ENCODE results near the gene FOXD4L6.
"Not testable (repeated sequence)": the region's sequence is repeated elsewhere in the genome, so short reads cannot be mapped to it uniquely, and the experiment has no call there.

The FOXD4L6 gene

GRCh38 chr9:41128581-41128980 lies at the start of gene FOXD4L6:
Gene FOXD4L6 (minus strand): TSS chr9:41128681. CDS start chr9:41128383, 298 bp downstream.
- not testable (repeated sequence) for DNase-seq

- not testable (repeated sequence) for DNase-seq
These were observed 46.5 kb upstream of the FOXD4L6 start for GRCh38 chr9:41174994-41175393.

GRCh38 chr9:41150116-41150515 lies 21.6 kb upstream of the FOXD4L6 start:
- DNase-seq: not testable (repeated sequence)

GRCh38 chr9:41141878-41142277 lies 13.4 kb upstream of the FOXD4L6 start:
- not testable (repeated sequence) for DNase-seq

GRCh38 chr9:41126746-41127446 lies 1.6 kb downstream of the FOXD4L6 start:
- DNase-seq: not testable (repeated sequence)

- not testable (repeated sequence) for DNase-seq
These were observed 2.5 kb downstream of the FOXD4L6 start for GRCh38 chr9:41125936-41126335.

- DNase-seq: not testable (repeated sequence)
These were observed 3.3 kb downstream of the FOXD4L6 start for GRCh38 chr9:41125109-41125658.

- DNase-seq: not testable (repeated sequence)
These were observed 4.0 kb downstream of the FOXD4L6 start for GRCh38 chr9:41124250-41125108.

GRCh38 chr9:41123812-41124211 lies 4.7 kb downstream of the FOXD4L6 start:
- DNase-seq: not testable (repeated sequence)

- DNase-seq: not testable (repeated sequence)
These were observed 5.1 kb downstream of the FOXD4L6 start for GRCh38 chr9:41123396-41123795.

GRCh38 chr9:41120696-41121095 lies 7.8 kb downstream of the FOXD4L6 start:
- DNase-seq: not testable (repeated sequence)

- DNase-seq: not testable (repeated sequence)
These were observed 8.8 kb downstream of the FOXD4L6 start for GRCh38 chr9:41119719-41120118.

- not testable (repeated sequence) for DNase-seq
These were observed 9.2 kb downstream of the FOXD4L6 start for GRCh38 chr9:41119311-41119710.

GRCh38 chr9:41113348-41113747 lies 15.1 kb downstream of the FOXD4L6 start:
- DNase-seq: not testable (repeated sequence)

- not testable (repeated sequence) for DNase-seq
These were observed 17.1 kb downstream of the FOXD4L6 start for GRCh38 chr9:41111414-41111813.

GRCh38 chr9:41110913-41111312 lies 17.6 kb downstream of the FOXD4L6 start:
- DNase-seq: not testable (repeated sequence)

GRCh38 chr9:41109253-41109652 lies 19.2 kb downstream of the FOXD4L6 start:
- DNase-seq: not testable (repeated sequence)

- DNase-seq: not testable (repeated sequence)
These were observed 19.7 kb downstream of the FOXD4L6 start for GRCh38 chr9:41108816-41109215.

- DNase-seq: not testable (repeated sequence)
These were observed 21.9 kb downstream of the FOXD4L6 start for GRCh38 chr9:41106472-41107116.

GRCh38 chr9:41105557-41106253 lies 22.8 kb downstream of the FOXD4L6 start:
- DNase-seq: not testable (repeated sequence)

GRCh38 chr9:41104542-41104941 lies 23.9 kb downstream of the FOXD4L6 start:
- not testable (repeated sequence) for DNase-seq

- DNase-seq: not testable (repeated sequence)
These were observed 28.0 kb downstream of the FOXD4L6 start for GRCh38 chr9:41100508-41100907.

Measured in cerebellar nuclear complex (tissue), 1 donor.